Stimulated activated CD8-positive, alpha-beta memory T cell treated with anti-CD3 and anti-CD28 coated beads, Interleukin-12 subunit alpha, Interleukin-12 subunit beta, amount 100 ng/mL, for 24 hours (primary cell): Measurements from ENCODE around the gene CCDC3.
A peak's percentile ranks its signal among the peaks of the same experiment; 100 is the strongest.

Experiments used
- DNase-seq: peaks from one replicate; pipeline ENCODE4 v3.0.0-alpha.2; 2020; ENCODE audit errors: extremely low read depth

Gene CCDC3

GRCh38 chr10:12924911-12925310 lies 76.6 kb downstream of the CCDC3 start:
- no peak for DNase-seq

GRCh38 chr10:12922117-12922900 lies 79.2 kb downstream of the CCDC3 start:
- DNase-seq, result no peak

DNA sequence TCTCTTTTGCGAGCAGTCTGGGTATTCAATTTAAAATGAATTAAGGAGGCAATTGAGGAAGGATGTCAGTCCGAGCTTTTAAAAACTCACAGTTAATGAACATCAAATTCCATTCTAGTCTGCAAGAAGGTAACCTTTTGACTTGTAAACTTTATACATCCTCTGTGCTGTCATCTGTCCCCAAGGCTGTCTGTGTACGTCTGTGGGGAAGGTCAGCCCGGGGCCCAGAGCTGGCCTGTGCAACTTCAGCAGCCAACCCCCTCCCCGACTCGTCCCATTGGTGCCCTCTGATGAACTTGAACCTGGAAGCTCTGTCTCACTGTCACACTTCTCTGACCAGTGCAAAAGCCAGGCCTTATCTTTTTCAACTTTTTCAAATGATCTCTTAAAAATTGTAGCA lies 80.3 kb downstream of the CCDC3 start:
- no peak for DNase-seq

- DNase-seq, result no peak
Observed at GRCh38 chr10:12919574-12919973, 81.9 kb downstream of the CCDC3 start.

GRCh38 chr10:12916587-12916986 lies 84.9 kb downstream of the CCDC3 start:
- DNase-seq, result no peak

- DNase-seq, result no peak
Observed at GRCh38 chr10:12915637-12916168, 85.8 kb downstream of the CCDC3 start.

DNA sequence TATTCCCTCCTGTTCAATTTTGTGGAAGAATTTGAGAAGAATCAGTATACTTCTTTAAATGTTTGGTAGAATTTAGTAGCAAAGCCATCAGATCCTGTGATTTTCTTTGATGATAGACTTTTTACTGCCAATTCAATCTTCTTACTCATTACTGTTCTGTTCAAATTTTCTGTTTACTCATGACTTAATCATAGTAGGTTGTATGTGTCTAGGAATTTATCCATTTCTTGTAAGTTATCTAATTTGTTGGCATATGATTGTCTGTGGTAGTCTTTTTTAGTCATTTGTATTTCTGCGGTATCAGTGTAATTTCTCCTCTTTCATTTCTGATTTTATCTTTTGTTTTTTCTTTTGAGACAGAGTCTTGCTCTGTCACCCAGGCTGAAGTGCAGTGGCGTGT lies 87.4 kb downstream of the CCDC3 start:
- DNase-seq, result no peak

GRCh38 chr10:12911795-12912194 lies 89.7 kb downstream of the CCDC3 start:
- no peak for DNase-seq

GRCh38 chr10:12910835-12911234 lies 90.7 kb downstream of the CCDC3 start:
- no peak for DNase-seq

GRCh38 chr10:12909836-12910185 lies 91.7 kb downstream of the CCDC3 start:
- no peak for DNase-seq

DNA sequence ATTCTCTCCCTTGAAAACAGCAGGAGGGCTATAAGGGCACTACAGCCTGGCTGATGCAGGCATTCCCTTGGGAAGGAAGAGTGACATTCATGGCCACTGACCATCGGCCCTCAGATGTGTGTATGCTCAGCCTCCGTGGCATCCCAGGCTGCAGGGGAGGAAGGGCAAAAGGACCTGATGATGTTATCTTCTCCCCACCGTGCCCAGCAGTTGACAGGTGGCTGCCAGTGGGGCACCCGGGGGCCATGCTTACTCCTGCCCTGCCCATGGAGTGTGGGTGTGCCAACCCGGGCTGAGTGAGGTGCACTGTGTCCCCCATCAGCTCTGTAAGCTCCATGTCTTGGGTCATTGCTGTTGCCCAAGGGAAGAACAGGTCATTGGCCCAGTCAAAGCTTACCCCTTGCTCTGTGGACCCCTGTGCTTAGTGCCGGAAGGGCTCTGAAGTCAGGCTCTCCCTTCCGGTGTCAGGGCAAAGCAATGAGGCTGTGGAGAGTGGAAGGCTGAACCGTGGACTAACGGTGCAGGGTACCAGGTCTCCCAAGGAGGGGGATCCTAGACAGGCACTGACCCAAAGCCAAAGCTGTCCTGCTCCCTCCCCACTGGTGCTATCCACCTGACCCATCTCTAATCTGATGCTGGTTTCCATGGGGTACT lies 92.2 kb downstream of the CCDC3 start:
- no peak for DNase-seq

- DNase-seq, result no peak
Observed at GRCh38 chr10:12908773-12909172, 92.7 kb downstream of the CCDC3 start.

DNA sequence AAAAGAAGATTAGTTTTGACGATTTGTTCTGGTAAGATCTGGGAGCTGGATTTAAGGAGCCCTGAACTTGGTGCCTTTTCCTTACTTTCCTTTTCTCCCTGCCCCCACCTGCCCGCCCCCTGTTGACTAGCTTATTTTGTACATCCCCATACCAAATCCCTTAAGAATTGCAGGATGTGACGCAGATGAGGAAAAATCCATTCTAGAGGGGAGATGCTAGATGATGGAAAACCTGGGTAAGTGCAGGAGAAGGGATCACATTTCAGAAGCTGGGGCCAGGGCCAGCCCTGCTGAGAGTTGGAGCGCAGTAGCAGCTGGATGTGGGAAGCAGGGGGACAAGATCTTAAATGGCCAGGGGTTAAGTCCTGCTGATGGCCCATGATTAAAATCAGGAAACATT lies 93.9 kb downstream of the CCDC3 start:
- DNase-seq, result no peak

- no peak for DNase-seq
Observed at GRCh38 chr10:12906051-12906541, 95.4 kb downstream of the CCDC3 start.

DNA sequence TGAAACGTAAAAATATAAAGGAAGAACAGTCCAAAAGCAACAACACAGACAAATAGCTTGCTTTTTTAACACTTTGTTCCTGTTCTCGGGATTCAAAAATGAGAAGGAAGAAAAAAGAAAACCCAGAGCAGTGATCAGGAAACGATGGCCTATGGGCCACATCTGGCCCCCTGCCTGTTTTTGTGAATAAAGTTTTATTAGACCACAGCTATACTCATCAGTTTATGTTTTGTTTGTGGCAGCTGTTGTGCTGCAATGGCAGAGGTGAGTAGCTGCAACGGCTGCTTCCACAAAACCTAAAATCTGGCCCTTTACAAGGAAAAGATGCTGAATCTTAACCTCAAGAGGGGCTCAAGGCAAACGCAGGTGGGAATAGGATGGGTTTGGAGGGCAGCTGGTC lies 96.4 kb downstream of the CCDC3 start:
- DNase-seq, result no peak

DNA sequence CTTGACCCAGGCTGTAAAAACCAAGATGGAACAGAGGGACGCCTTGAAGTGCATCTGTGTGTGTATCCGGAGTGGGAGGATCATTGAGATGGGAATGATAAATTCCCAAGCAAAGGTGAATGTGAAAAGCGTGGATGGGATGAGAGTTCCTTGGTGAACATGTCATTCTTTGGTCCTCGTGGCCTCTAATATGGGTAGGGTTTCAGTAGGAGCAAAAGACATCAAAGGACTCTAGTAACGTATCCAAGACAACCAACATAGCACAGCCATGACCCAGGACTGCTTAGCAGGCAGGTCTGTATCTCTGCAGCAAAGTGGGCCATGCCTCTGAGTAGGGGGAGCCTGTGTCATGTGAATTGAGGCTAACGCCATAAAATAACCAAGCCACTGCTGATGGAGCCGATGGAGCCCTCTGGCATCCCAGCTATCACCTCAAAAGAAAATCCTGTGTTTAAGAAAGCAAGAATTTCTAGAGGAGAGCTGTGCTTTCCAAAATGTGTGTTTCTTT lies 98.6 kb downstream of the CCDC3 start:
- DNase-seq, result no peak

- peak; percentile 3 for DNase-seq
Observed at GRCh38 chr10:12902135-12902572, 99.4 kb downstream of the CCDC3 start.

GRCh38 chr10:12899546-12899945 lies 102.0 kb downstream of the CCDC3 start:
- DNase-seq, result no peak

GRCh38 chr10:12898271-12898670 lies 103.2 kb downstream of the CCDC3 start:
- no peak for DNase-seq

GRCh38 chr10:12897278-12897677 lies 104.2 kb downstream of the CCDC3 start:
- no peak for DNase-seq

- DNase-seq, result no peak
Observed at GRCh38 chr10:12896251-12896650, 105.3 kb downstream of the CCDC3 start.

DNA sequence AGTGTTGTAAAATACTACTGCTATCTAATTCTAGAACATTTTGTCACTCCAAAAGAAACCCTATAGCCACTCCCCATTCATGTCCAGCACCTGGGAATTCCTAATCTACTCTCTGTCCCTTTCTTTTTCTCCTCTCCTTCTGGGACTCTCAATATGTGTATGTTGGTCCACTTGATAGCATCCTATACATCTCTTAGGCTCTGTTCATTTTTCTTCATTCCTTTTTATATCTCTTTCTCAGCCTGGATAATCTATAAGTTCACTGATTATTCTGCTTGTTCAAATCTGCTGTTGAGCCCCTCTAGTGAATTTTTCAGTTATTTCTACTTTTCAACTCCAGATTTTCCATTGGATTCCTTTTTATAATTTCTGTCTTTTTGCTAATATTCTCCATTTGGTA lies 108.6 kb downstream of the CCDC3 start:
- DNase-seq, result no peak

GRCh38 chr10:12890958-12891357 lies 110.6 kb downstream of the CCDC3 start:
- no peak for DNase-seq
